NCI-H146 treated with DMSO at 0.1 percent for 48 hours (cell line): ENCODE data around the gene NAXD.
"Not testable (repeated sequence)": the region's sequence is repeated elsewhere in the genome, so short reads cannot be mapped to it uniquely, and the experiment has no call there.

Experiments
- DNase-seq: peaks from one replicate; lab custom pipeline; 2025; ENCODE audit not compliant: unreplicated experiment; lab: John Stamatoyannopoulos, UW

NAXD gene

GRCh38 chr13:110643324-110643723, 28.0 kb downstream of the NAXD start:
- DNase-seq, result no peak

- no peak for DNase-seq
Observed at GRCh38 chr13:110643768-110644421, 28.6 kb downstream of the NAXD start.

- DNase-seq, result no peak
Observed at GRCh38 chr13:110644892-110645521, 29.7 kb downstream of the NAXD start.

- DNase-seq, result no peak
Observed at GRCh38 chr13:110645750-110646149, 30.4 kb downstream of the NAXD start.

- DNase-seq, result no peak
Observed at GRCh38 chr13:110646442-110647364, 31.4 kb downstream of the NAXD start.

GRCh38 chr13:110647365-110647737, 32.0 kb downstream of the NAXD start:
- DNase-seq, result no peak

GRCh38 chr13:110648146-110648819, 32.9 kb downstream of the NAXD start:
- no peak for DNase-seq

GRCh38 chr13:110648848-110649421, 33.6 kb downstream of the NAXD start:
- DNase-seq, result no peak

- DNase-seq, result no peak
Observed at GRCh38 chr13:110649551-110649950, 34.2 kb downstream of the NAXD start.

GRCh38 chr13:110650436-110650835, 35.1 kb downstream of the NAXD start:
- DNase-seq, result no peak

- DNase-seq, result no peak
Observed at GRCh38 chr13:110651271-110651670, 35.9 kb downstream of the NAXD start.

- no peak for DNase-seq
Observed at GRCh38 chr13:110651726-110652230, 36.4 kb downstream of the NAXD start.

GRCh38 chr13:110652231-110652730, 36.9 kb downstream of the NAXD start:
- DNase-seq, result no peak

- DNase-seq, result no peak
Observed at GRCh38 chr13:110652764-110653163, 37.4 kb downstream of the NAXD start.

GRCh38 chr13:110653271-110653670, 37.9 kb downstream of the NAXD start:
- no peak for DNase-seq

GRCh38 chr13:110653851-110654250, 38.5 kb downstream of the NAXD start:
- DNase-seq, result no peak

GRCh38 chr13:110657196-110657595, 41.9 kb downstream of the NAXD start:
- no peak for DNase-seq

- not testable (repeated sequence) for DNase-seq
Observed at GRCh38 chr13:110658218-110658911, 43.0 kb downstream of the NAXD start.

GRCh38 chr13:110661256-110661655, 45.9 kb downstream of the NAXD start:
- no peak for DNase-seq

GRCh38 chr13:110662091-110662490, 46.7 kb downstream of the NAXD start:
- no peak for DNase-seq
